ENCODE results near the gene SMG7.

The SMG7 gene

GRCh38 chr1:183470961-183471742 lies 1.1 kb upstream of the SMG7 start (continued):
- TF ChIP-seq, protein P1, sequence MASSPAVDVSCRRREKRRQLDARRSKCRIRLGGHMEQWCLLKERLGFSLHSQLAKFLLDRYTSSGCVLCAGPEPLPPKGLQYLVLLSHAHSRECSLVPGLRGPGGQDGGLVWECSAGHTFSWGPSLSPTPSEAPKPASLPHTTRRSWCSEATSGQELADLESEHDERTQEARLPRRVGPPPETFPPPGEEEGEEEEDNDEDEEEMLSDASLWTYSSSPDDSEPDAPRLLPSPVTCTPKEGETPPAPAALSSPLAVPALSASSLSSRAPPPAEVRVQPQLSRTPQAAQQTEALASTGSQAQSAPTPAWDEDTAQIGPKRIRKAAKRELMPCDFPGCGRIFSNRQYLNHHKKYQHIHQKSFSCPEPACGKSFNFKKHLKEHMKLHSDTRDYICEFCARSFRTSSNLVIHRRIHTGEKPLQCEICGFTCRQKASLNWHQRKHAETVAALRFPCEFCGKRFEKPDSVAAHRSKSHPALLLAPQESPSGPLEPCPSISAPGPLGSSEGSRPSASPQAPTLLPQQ (tag by site-specific recombination; IDR thresholded peaks at IDR 0.05), result peak; percentile 80
- no peak; the same call in 1 of the 2 replicates for TF ChIP-seq ZBTB21 (tag by site-specific recombination; IDR thresholded peaks at IDR 0.05)
- 0 out of 2 replicates have a peak, but pooled peaks have one; percentile 50 for TF ChIP-seq SCRT2 (tag by site-specific recombination; IDR thresholded peaks at IDR 0.05)
- no peak for TF ChIP-seq ZNF146 (tag by site-specific recombination; IDR thresholded peaks at IDR 0.05)
- TF ChIP-seq ZNF48 (tag by site-specific recombination; IDR thresholded peaks at IDR 0.05), result no peak
- TF ChIP-seq ZNF514 (tag by site-specific recombination; IDR thresholded peaks at IDR 0.05), result no peak
- no peak for TF ChIP-seq ZNF114 (tag by site-specific recombination; IDR thresholded peaks at IDR 0.05)
- TF ChIP-seq, protein P2, sequence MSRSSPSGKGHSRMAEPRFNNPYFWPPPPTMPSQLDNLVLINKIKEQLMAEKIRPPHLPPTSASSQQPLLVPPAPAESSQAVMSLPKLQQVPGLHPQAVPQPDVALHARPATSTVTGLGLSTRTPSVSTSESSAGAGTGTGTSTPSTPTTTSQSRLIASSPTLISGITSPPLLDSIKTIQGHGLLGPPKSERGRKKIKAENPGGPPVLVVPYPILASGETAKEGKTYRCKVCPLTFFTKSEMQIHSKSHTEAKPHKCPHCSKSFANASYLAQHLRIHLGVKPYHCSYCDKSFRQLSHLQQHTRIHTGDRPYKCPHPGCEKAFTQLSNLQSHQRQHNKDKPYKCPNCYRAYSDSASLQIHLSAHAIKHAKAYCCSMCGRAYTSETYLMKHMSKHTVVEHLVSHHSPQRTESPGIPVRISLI (tag by site-specific recombination; IDR thresholded peaks at IDR 0.05), result no peak
- no peak for TF ChIP-seq ZNF791 (tag by site-specific recombination; IDR thresholded peaks at IDR 0.05)
- no peak; the same call in 1 of the 2 replicates for TF ChIP-seq PBX3 (CRISPR knock-in tag; IDR thresholded peaks at IDR 0.05)
- no peak for TF ChIP-seq PRDM1 (tag by site-specific recombination; IDR thresholded peaks at IDR 0.05)
- TF ChIP-seq ZNF37A (tag by site-specific recombination; IDR thresholded peaks at IDR 0.05), result no peak
- no peak for TF ChIP-seq SALL2 (tag by site-specific recombination; IDR thresholded peaks at IDR 0.05; ENCODE audit: borderline replicate concordance)
- peak; percentile 79; the same call in 1 of the 2 replicates for TF ChIP-seq ZNF660 (tag by site-specific recombination; IDR thresholded peaks at IDR 0.05)
- TF ChIP-seq, protein P3, sequence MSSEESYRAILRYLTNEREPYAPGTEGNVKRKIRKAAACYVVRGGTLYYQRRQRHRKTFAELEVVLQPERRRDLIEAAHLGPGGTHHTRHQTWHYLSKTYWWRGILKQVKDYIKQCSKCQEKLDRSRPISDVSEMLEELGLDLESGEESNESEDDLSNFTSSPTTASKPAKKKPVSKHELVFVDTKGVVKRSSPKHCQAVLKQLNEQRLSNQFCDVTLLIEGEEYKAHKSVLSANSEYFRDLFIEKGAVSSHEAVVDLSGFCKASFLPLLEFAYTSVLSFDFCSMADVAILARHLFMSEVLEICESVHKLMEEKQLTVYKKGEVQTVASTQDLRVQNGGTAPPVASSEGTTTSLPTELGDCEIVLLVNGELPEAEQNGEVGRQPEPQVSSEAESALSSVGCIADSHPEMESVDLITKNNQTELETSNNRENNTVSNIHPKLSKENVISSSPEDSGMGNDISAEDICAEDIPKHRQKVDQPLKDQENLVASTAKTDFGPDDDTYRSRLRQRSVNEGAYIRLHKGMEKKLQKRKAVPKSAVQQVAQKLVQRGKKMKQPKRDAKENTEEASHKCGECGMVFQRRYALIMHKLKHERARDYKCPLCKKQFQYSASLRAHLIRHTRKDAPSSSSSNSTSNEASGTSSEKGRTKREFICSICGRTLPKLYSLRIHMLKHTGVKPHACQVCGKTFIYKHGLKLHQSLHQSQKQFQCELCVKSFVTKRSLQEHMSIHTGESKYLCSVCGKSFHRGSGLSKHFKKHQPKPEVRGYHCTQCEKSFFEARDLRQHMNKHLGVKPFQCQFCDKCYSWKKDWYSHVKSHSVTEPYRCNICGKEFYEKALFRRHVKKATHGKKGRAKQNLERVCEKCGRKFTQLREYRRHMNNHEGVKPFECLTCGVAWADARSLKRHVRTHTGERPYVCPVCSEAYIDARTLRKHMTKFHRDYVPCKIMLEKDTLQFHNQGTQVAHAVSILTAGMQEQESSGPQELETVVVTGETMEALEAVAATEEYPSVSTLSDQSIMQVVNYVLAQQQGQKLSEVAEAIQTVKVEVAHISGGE (tag by site-specific recombination; conservative IDR thresholded peaks at IDR 0.05; ENCODE audit: low read depth), result 0 out of 2 replicates have a peak, but pooled peaks have one; percentile 15
- TF ChIP-seq ZNF266 (tag by site-specific recombination; IDR thresholded peaks at IDR 0.05; ENCODE audit: low read depth), result no peak
- TF ChIP-seq ZNF391 (tag by site-specific recombination; IDR thresholded peaks at IDR 0.05; ENCODE audit: borderline replicate concordance, low read depth), result 0 out of 2 replicates have a peak, but pooled peaks have one; percentile 76
- TF ChIP-seq OVOL3 (tag by site-specific recombination; IDR thresholded peaks at IDR 0.05), result no peak
- TF ChIP-seq BCL11A (tag by site-specific recombination; IDR thresholded peaks at IDR 0.05; ENCODE audit: low read depth), result no peak; the same call in 1 of the 2 replicates
- no peak for TF ChIP-seq ZNF623 (tag by site-specific recombination; IDR thresholded peaks at IDR 0.05)
- TF ChIP-seq ZEB2 (tag by site-specific recombination; IDR thresholded peaks at IDR 0.05), result peak; percentile 81
- TF ChIP-seq, protein P4, sequence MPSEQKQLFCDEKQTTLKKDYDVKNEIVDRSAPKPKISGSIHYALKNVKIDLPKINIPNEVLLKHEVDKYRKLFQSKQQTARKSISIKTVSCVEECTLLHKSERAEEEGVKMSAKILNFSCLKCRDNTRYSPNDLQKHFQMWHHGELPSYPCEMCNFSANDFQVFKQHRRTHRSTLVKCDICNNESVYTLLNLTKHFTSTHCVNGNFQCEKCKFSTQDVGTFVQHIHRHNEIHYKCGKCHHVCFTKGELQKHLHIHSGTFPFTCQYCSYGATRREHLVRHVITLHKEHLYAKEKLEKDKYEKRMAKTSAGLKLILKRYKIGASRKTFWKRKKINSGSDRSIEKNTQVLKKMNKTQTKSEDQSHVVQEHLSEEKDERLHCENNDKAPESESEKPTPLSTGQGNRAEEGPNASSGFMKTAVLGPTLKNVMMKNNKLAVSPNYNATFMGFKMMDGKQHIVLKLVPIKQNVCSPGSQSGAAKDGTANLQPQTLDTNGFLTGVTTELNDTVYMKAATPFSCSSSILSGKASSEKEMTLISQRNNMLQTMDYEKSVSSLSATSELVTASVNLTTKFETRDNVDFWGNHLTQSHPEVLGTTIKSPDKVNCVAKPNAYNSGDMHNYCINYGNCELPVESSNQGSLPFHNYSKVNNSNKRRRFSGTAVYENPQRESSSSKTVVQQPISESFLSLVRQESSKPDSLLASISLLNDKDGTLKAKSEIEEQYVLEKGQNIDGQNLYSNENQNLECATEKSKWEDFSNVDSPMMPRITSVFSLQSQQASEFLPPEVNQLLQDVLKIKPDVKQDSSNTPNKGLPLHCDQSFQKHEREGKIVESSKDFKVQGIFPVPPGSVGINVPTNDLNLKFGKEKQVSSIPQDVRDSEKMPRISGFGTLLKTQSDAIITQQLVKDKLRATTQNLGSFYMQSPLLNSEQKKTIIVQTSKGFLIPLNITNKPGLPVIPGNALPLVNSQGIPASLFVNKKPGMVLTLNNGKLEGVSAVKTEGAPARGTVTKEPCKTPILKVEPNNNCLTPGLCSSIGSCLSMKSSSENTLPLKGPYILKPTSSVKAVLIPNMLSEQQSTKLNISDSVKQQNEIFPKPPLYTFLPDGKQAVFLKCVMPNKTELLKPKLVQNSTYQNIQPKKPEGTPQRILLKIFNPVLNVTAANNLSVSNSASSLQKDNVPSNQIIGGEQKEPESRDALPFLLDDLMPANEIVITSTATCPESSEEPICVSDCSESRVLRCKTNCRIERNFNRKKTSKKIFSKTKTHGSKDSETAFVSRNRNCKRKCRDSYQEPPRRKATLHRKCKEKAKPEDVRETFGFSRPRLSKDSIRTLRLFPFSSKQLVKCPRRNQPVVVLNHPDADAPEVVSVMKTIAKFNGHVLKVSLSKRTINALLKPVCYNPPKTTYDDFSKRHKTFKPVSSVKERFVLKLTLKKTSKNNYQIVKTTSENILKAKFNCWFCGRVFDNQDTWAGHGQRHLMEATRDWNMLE (tag by site-specific recombination; conservative IDR thresholded peaks at IDR 0.05; ENCODE audit: low read depth), result no peak
- TF ChIP-seq ZNF302 (tag by site-specific recombination; IDR thresholded peaks at IDR 0.05; ENCODE audit: low read depth), result no peak
- no peak for TF ChIP-seq ZNF280C (tag by site-specific recombination; IDR thresholded peaks at IDR 0.05)
- peak; percentile 84; the same call in 1 of the 2 replicates for TF ChIP-seq KLF7 (tag by site-specific recombination; IDR thresholded peaks at IDR 0.05; ENCODE audit: borderline replicate concordance)

All from HEK293 (cell line).